CD4-positive, alpha-beta T cell (primary cell): ENCODE results near the gene PTGIS. TPM values are rescaled to one million over a fixed set of nuclear protein-coding genes. Genes with fewer than 3 reads are reported as not detected.

Experiments used
- ATAC-seq: fragments of 200-7000 bp; cut with Tn5 transposase; one replicate; pipeline ENCODE4 v1.10.0; 2022; ENCODE audit warnings: mild to moderate bottlenecking; ENCODE audit not compliant: poor library complexity
- CTCF ChIA-PET: fragments of 350-600 bp; sonication (Branson Sonifier 250); formaldehyde crosslinking; loops from one replicate; lab custom pipeline; 2021; ENCODE audit warnings: antibody characterized with exemption, inconsistent platforms; lab: Charles Lee
- POLR2A ChIA-PET: fragments of 350-600 bp; sonication (Branson Sonifier 250); formaldehyde crosslinking; loops from one replicate; lab custom pipeline; 2021; ENCODE audit warnings: antibody characterized with exemption, inconsistent platforms; lab: Charles Lee
- DNase-seq, 14 experiments: peaks; one replicate each; pipeline ENCODE4 v3.0.0-alpha.2; 2013 to 2020; ENCODE audit warnings: mixed read lengths in 2 of 14
- H3K27ac ChIP-seq, 2 donors: one replicate each; pipeline versions ENCODE4 v1.5.1 to v1.7.0; 2013; ENCODE audit warnings: low read length in 2 of 2, low read depth in 1 of 2, mild to moderate bottlenecking in 1 of 2
- H3K27me3 ChIP-seq, 2 experiments: 1 replicate in 1 of 2; 2 replicates in 1 of 2; pipeline versions ENCODE4 v1.6.1 to v1.7.0; 2013; ENCODE audit warnings: low read length in 2 of 2, control low read depth in 1 of 2, mild to moderate bottlenecking in 1 of 2, moderate library complexity in 1 of 2; ENCODE audit not compliant: insufficient read depth in 2 of 2, control insufficient read depth in 1 of 2
- H3K36me3 ChIP-seq: one replicate; pipeline ENCODE4 v1.6.1; 2013; ENCODE audit warnings: low read length, control low read depth; ENCODE audit not compliant: insufficient read depth
- H3K4me1 ChIP-seq: one replicate; pipeline ENCODE4 v1.6.1; 2013; ENCODE audit warnings: low read length, control low read depth; ENCODE audit not compliant: insufficient read depth
- H3K4me3 ChIP-seq: one replicate; pipeline ENCODE4 v1.5.1; 2013; ENCODE audit warnings: mild to moderate bottlenecking, low read length, moderate library complexity
- H3K9me3 ChIP-seq, 2 experiments: 1 replicate in 1 of 2; 2 replicates in 1 of 2; pipeline versions ENCODE4 v1.6.1 to v1.7.0; 2013; ENCODE audit warnings: low read length in 2 of 2, mild to moderate bottlenecking in 2 of 2, control low read depth in 1 of 2, moderate library complexity in 1 of 2; ENCODE audit not compliant: control insufficient read depth in 1 of 2, insufficient read depth in 1 of 2
- H3K27ac Mint-ChIP-seq: one replicate; pipeline ENCODE4 v1.8.0; 2020; ENCODE audit warnings: mixed read lengths
- H3K27me3 Mint-ChIP-seq: one replicate; pipeline ENCODE4 v1.8.0; 2021; ENCODE audit warnings: mixed read lengths
- H3K36me3 Mint-ChIP-seq: one replicate; pipeline ENCODE4 v1.8.0; 2021; ENCODE audit warnings: low read depth, mixed read lengths
- H3K4me1 Mint-ChIP-seq: one replicate; pipeline ENCODE4 v1.8.0; 2021; ENCODE audit warnings: low read depth, mixed read lengths
- H3K4me3 Mint-ChIP-seq: one replicate; pipeline ENCODE4 v1.8.0; 2020; ENCODE audit warnings: mild to moderate bottlenecking, mixed read lengths
- H3K9me3 Mint-ChIP-seq: one replicate; pipeline ENCODE4 v1.8.0; 2020; ENCODE audit warnings: mixed read lengths
- intact Hi-C, 2 experiments: fragments of 100-400 bp; cut with DNase I in 1 of 2; cut with micrococcal nuclease in 1 of 2; formaldehyde crosslinking; loops; one replicate each; pipeline versions ENCODE4 v1.15.1 to v1.9.0; 2023 to 2025; cut with DNase I, micrococcal nuclease
- total RNA-seq, 174 experiments: library from RNA in 2 of 174; stranded (reverse) in 2 of 174; gene quantifications; one replicate each; pipeline ENCODE4 v1.2.3 and lab custom pipeline; 2021 to 2026
- TF ChIP-seq, protein P1 (sequence below): fragments of 200-600 bp; IDR thresholded peaks from one replicate; pipeline ENCODE4 v1.8.0; 2022; ENCODE audit warnings: antibody characterized with exemption, mild to moderate bottlenecking

The PTGIS gene
- total RNA-seq, 2 experiments from 2014 or later = not detected

DNA sequence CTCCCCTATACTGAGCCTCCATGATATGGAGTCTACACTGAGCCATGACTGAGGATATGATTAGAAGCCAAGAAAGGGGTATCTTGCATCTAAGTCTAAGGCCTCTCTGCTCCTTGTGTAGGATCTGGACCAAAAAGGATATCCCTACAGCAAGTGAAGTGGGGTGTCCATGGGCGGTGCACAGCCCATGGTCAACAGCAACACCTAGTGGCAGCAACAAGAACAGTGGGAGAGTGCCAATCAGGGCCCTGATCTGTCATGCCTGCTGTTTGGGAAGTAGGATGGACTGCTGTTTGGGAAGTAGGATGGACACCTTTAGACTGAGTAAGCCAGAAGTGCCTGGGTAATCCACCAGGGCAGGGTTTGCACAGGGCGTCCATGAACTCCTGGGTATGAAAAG, 22.4 kb downstream of the PTGIS start:
- Histone ChIP-seq H3K9me3 (peaks cover 0 to 17% of the 10 kb centered on the region in 2 experiments), H3K4me1 (peaks cover 2% of the 10 kb centered on the region), H3K27me3 (peaks cover 0 to 5% of the 10 kb centered on the region in 2 experiments), H3K4me3 (no peak overlapping the region), H3K27ac (no peak overlapping the region), H3K36me3 (no peaks in the 10 kb centered on the region)
- no peak for ATAC-seq
- ChIA-PET CTCF (no interaction called here), POLR2A (no interaction called here)
- Mint-ChIP-seq H3K4me1 (no peaks in the 10 kb centered on the region), H3K27me3 (peaks cover 18% of the 10 kb centered on the region), H3K36me3 (no peaks in the 10 kb centered on the region), H3K27ac (no peak overlapping the region), H3K4me3 (no peak overlapping the region), H3K9me3 (peaks cover 6% of the 10 kb centered on the region)
- TF ChIP-seq, protein P1, sequence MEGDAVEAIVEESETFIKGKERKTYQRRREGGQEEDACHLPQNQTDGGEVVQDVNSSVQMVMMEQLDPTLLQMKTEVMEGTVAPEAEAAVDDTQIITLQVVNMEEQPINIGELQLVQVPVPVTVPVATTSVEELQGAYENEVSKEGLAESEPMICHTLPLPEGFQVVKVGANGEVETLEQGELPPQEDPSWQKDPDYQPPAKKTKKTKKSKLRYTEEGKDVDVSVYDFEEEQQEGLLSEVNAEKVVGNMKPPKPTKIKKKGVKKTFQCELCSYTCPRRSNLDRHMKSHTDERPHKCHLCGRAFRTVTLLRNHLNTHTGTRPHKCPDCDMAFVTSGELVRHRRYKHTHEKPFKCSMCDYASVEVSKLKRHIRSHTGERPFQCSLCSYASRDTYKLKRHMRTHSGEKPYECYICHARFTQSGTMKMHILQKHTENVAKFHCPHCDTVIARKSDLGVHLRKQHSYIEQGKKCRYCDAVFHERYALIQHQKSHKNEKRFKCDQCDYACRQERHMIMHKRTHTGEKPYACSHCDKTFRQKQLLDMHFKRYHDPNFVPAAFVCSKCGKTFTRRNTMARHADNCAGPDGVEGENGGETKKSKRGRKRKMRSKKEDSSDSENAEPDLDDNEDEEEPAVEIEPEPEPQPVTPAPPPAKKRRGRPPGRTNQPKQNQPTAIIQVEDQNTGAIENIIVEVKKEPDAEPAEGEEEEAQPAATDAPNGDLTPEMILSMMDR = no peak
- no peak for DNase-seq
- intact Hi-C loops = no loop called here

DNA sequence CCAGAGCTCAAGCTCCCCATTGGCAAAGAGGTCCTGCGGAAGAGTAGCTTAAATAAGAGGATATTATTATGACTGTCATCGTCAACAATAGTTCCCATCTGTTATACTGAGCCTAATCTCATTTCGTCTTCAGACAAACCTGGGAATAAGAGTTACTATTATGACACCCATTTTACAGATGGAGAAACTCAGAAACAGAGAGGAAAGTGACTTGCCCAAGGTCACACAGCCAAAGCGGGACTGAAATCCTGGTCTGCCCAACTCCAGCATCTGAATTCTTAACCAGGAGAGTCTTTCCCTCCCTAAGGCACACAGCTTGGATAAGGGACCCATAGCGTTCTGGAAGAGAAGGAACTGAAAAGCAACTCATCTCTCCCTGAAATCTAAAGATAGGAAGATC, 23.4 kb downstream of the PTGIS start:
- Mint-ChIP-seq H3K9me3 (peaks cover 6% of the 10 kb centered on the region), H3K4me3 (no peak overlapping the region), H3K36me3 (no peaks in the 10 kb centered on the region), H3K27me3 (peaks cover 15% of the 10 kb centered on the region), H3K4me1 (no peaks in the 10 kb centered on the region), H3K27ac (no peak overlapping the region)
- ChIA-PET CTCF (interaction anchor here (1.4 kb wide), 1 partner anchor 10 kb away, joined by 4 read pairs; no protein-coding TSS in a partner anchor), POLR2A (no interaction called here)
- Histone ChIP-seq H3K4me1 (peaks cover 2% of the 10 kb centered on the region), H3K36me3 (no peaks in the 10 kb centered on the region), H3K27me3 (peaks cover 0 to 5% of the 10 kb centered on the region in 2 experiments), H3K4me3 (no peak overlapping the region), H3K27ac (no peak overlapping the region), H3K9me3 (peaks cover 0 to 18% of the 10 kb centered on the region in 2 experiments)
- ATAC-seq = no peak
- intact Hi-C loops = loop anchor here (5.0 kb wide), 2 partner anchors 303 to 383 kb away; no protein-coding TSS in a partner anchor
- no peak for DNase-seq
- TF ChIP-seq, protein P1 = no peak

DNA sequence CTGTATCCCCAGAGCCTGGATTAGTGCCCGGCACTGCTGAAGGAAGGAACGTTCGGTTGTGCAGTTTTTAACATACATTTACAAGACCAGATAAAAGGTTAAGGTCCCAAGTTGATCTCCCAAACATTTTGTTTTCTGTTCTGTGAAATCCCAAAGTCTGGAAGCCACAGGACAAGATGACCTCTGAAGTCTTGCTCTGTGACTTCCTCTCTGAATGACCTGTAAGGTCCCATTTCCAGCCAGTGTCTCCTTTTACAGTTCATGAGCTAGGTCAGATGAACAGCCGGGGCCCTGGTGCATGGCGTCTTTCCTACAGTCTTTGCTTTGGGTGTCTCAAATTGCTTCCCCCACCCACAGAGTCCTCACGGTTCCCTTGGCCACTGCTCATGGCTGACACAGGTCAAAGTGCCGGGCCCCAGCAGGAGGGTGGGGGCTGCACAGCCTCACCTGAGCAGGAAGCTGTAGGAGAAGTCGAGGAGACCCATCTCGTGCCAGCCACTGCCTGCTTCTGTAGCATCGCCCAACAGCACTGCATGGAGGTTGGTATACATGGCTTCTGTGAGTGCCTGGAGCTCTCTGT, 24.0 kb downstream of the PTGIS start:
- no peak overlapping the region for H3K27ac Mint-ChIP-seq
- no peak overlapping the region for H3K4me3 Mint-ChIP-seq
- TF ChIP-seq, protein P1 = no peak
- peaks cover 0 to 22% of the 10 kb centered on the region in 2 experiments for H3K9me3 ChIP-seq
- no peak for DNase-seq
- H3K4me1 ChIP-seq = peaks cover 2% of the 10 kb centered on the region
- H3K27me3 ChIP-seq = peaks cover 0 to 5% of the 10 kb centered on the region in 2 experiments
- H3K4me1 Mint-ChIP-seq = no peaks in the 10 kb centered on the region
- H3K36me3 ChIP-seq = no peaks in the 10 kb centered on the region
- no peak overlapping the region for H3K27ac ChIP-seq
- H3K27me3 Mint-ChIP-seq = peaks cover 15% of the 10 kb centered on the region
- H3K36me3 Mint-ChIP-seq = no peaks in the 10 kb centered on the region
- intact Hi-C loops = loop anchor here (2.0 to 5.0 kb wide), 3 partner anchors 303 to 383 kb away; no protein-coding TSS in a partner anchor
- no peak for ATAC-seq
- CTCF ChIA-PET = interaction anchor here (1.4 kb wide), 1 partner anchor 10 kb away, joined by 4 read pairs; no protein-coding TSS in a partner anchor
- peaks cover 6% of the 10 kb centered on the region for H3K9me3 Mint-ChIP-seq
- POLR2A ChIA-PET = no interaction called here
- no peak overlapping the region for H3K4me3 ChIP-seq
